K562 (cell line): ENCODE measurements around the gene ACSF2. TPM values are rescaled to one million over a fixed set of nuclear protein-coding genes. Genes with fewer than 3 reads are reported as not detected.

Source experiments
- ATAC-seq: fragments of 200-7000 bp; cut with Tn5 transposase; 3 replicates; pipeline ENCODE4 v1.9.1; 2020; ENCODE audit warnings: moderate library complexity
- BruUV-seq: library from RNA; stranded (reverse); fragments of 400-500 nt; replicated peaks from 2 replicates; lab custom pipeline; 2021; lab: Mats Ljungman, UMichigan
- CTCF ChIA-PET: fragments of 300-600 bp; formaldehyde crosslinking; extraction: SDS; loops from one replicate; lab custom pipeline; 2021; ENCODE audit warnings: low intra/inter-chr PET ratio; lab: Yijun Ruan, JAX
- POLR2A ChIA-PET: fragments of 300-600, 350-650 bp; sonication (Branson Sonifier 250); formaldehyde crosslinking; extraction: SDS; loops from one replicate; lab custom pipeline; 2021; ENCODE audit warnings: antibody characterized with exemption, inconsistent platforms; lab: Yijun Ruan, JAX
- DNase-seq, 4 experiments: peaks; one replicate each; pipeline versions ENCODE4 v3.0.0 to v3.0.0-alpha.2; 2011 to 2018; ENCODE audit warnings: low spot score in 3 of 4, mixed read lengths in 3 of 4; ENCODE audit errors: extremely low read depth in 1 of 4
- FAIRE-seq: peaks from 2 replicates; lab custom pipeline; 2011; peaks lifted over from hg19 to GRCh38; lab: Jason Lieb, UNC
- H2AFZ ChIP-seq: 2 replicates; pipeline ENCODE4 v1.6.0; 2011; ENCODE audit warnings: low read depth, low read length, control low read depth, inconsistent platforms
- H3K27ac ChIP-seq: fragments of 200-600 bp; 3 replicates; pipeline ENCODE4 v1.8.0; 2011; ENCODE audit warnings: low read depth, mild to moderate bottlenecking, control low read depth, inconsistent platforms, low read length, moderate library complexity, mixed read lengths; ENCODE audit errors: extremely low read depth
- H3K27me3 ChIP-seq, 2 experiments: fragments of 300-600 bp in 1 of 2; 2 replicates in 1 of 2; 3 replicates in 1 of 2; pipeline versions ENCODE4 v1.6.0 to v1.8.0; 2011; ENCODE audit warnings: inconsistent platforms in 2 of 2, low read length in 2 of 2, mild to moderate bottlenecking in 1 of 2, mixed read lengths in 1 of 2, moderate library complexity in 1 of 2; ENCODE audit not compliant: control insufficient read depth in 2 of 2, insufficient read depth in 2 of 2
- H3K36me3 ChIP-seq: fragments of 300-600 bp; 3 replicates; pipeline ENCODE4 v1.8.0; 2011; ENCODE audit warnings: mild to moderate bottlenecking, low read length, inconsistent platforms; ENCODE audit not compliant: control insufficient read depth, insufficient read depth
- H3K4me1 ChIP-seq, 2 experiments: fragments of 200-600 bp in 1 of 2; replicated peaks in 1 of 2; 2 replicates in 1 of 2; 3 replicates in 1 of 2; pipeline versions ENCODE4 v1.5.1 to v1.8.0; 2011; ENCODE audit warnings: inconsistent platforms in 2 of 2, low read length in 2 of 2, mild to moderate bottlenecking in 1 of 2, mixed read lengths in 1 of 2, moderate library complexity in 1 of 2; ENCODE audit not compliant: control insufficient read depth in 2 of 2, insufficient read depth in 2 of 2
- H3K4me2 ChIP-seq: 2 replicates; pipeline ENCODE4 v1.6.1; 2011; ENCODE audit warnings: low read length, control low read depth, inconsistent platforms, mixed read lengths; ENCODE audit not compliant: insufficient read depth
- H3K4me3 ChIP-seq: fragments of 200-600 bp; sonication (generic), shearing (Covaris generic); 2 replicates; pipeline ENCODE4 v1.5.1; 2016; ENCODE audit warnings: control low read depth, inconsistent platforms
- H3K79me2 ChIP-seq: fragments of 200-600 bp; 3 replicates; pipeline ENCODE4 v1.8.0; 2011; ENCODE audit warnings: low read length, inconsistent platforms; ENCODE audit not compliant: control insufficient read depth, insufficient read depth
- H3K9ac ChIP-seq, 2 experiments: 2 replicates each; pipeline versions ENCODE4 v1.6.0 to v1.6.1; 2011; ENCODE audit warnings: low read depth in 2 of 2, low read length in 2 of 2, control low read depth in 1 of 2, inconsistent platforms in 1 of 2, mild to moderate bottlenecking in 1 of 2, mixed read lengths in 1 of 2; ENCODE audit not compliant: insufficient read depth in 1 of 2
- H3K9me1 ChIP-seq: one replicate; pipeline ENCODE4 v1.6.0; 2011; ENCODE audit warnings: inconsistent platforms, mild to moderate bottlenecking, low read length, moderate library complexity; ENCODE audit not compliant: control insufficient read depth, insufficient read depth
- H3K9me3 ChIP-seq: replicated peaks from 2 replicates; pipeline ENCODE4 v1.5.1; 2011; ENCODE audit warnings: low read depth, low read length, inconsistent platforms; ENCODE audit not compliant: control insufficient read depth, insufficient read depth
- H4K20me1 ChIP-seq: replicated peaks from 2 replicates; pipeline ENCODE4 v1.6.1; 2011; ENCODE audit warnings: low read length, inconsistent platforms, mixed read lengths; ENCODE audit not compliant: control insufficient read depth, insufficient read depth
- BRD9 ChIP-seq: fragments of 450-650 bp; IDR thresholded peaks from 2 replicates; pipeline ENCODE4 v1.6.1; 2018; ENCODE audit warnings: low read depth; ENCODE audit not compliant: partially characterized antibody
- DLX4 ChIP-seq: fragments of 250-450 bp; sonication (Bioruptor Pico); IDR thresholded peaks from 2 replicates; pipeline ENCODE4 v1.6.1; 2021; ENCODE audit warnings: mild to moderate bottlenecking
- GMEB1 ChIP-seq: fragments of 250-450 bp; sonication (Bioruptor Pico); IDR thresholded peaks from 2 replicates; pipeline ENCODE4 v1.4.0; 2020; ENCODE audit warnings: mild to moderate bottlenecking
- MCM5 ChIP-seq: fragments of 450-650 bp; IDR thresholded peaks from 2 replicates; pipeline ENCODE4 v1.6.1; 2016; ENCODE audit warnings: low read depth
- NFATC3 ChIP-seq: fragments of 450-650 bp; IDR thresholded peaks from 2 replicates; pipeline ENCODE4 v1.6.1; 2017; ENCODE audit warnings: mild to moderate bottlenecking
- SUPT5H ChIP-seq: fragments of 450-650 bp; IDR thresholded peaks from 2 replicates; pipeline ENCODE4 v1.6.1; 2016
- ZNF175 ChIP-seq: fragments of 200-800 bp; sonication (Bioruptor generic); IDR thresholded peaks from 2 replicates; pipeline ENCODE4 v1.6.1; 2016; ENCODE audit warnings: low read depth, mild to moderate bottlenecking, missing genetic modification characterization, missing compliant biosample characterization
- ZNF318 ChIP-seq, 2 experiments: fragments of 450-650 bp; IDR thresholded peaks; 2 replicates each; pipeline ENCODE4 v1.6.1; 2016; ENCODE audit warnings: mild to moderate bottlenecking in 2 of 2, borderline replicate concordance in 1 of 2, low read depth in 1 of 2, moderate library complexity in 1 of 2
- ZNF324 ChIP-seq: fragments of 250-450 bp; sonication (Bioruptor Pico); IDR thresholded peaks from 2 replicates; pipeline ENCODE4 v1.4.0; 2020; ENCODE audit warnings: mild to moderate bottlenecking
- ZNF347 ChIP-seq: fragments of 450-650 bp; formaldehyde crosslinking; IDR thresholded peaks from 2 replicates; pipeline ENCODE4 v1.4.0; 2020; ENCODE audit warnings: low read depth, mild to moderate bottlenecking, moderate library complexity
- ZNF551 ChIP-seq: fragments of 250-450 bp; sonication (Bioruptor Pico); IDR thresholded peaks from 2 replicates; pipeline ENCODE4 v1.5.0; 2021; ENCODE audit warnings: mild to moderate bottlenecking, moderate library complexity
- ZSCAN29 ChIP-seq: fragments of 450-650 bp; IDR thresholded peaks from 2 replicates; pipeline ENCODE4 v1.6.1; 2017
- WGBS: fragments of 100-300 bp; shearing (Covaris generic); methylation state at CpG from one replicate; pipeline ENCODE4 v1.1.6; 2016; ENCODE audit warnings: low coverage, mixed read lengths; ENCODE audit not compliant: insufficient coverage; ENCODE audit errors: missing lambda C conversion rate; 5-methylcytosine and 5-hydroxymethylcytosine counted together
- in situ Hi-C: fragments of 300-500 bp; cut with MboI; formaldehyde crosslinking; loops from 4 replicates; pipeline ENCODE4 v1.15.0; 2018; ENCODE audit warnings: inconsistent platforms, mixed read lengths
- intact Hi-C: fragments of 100-400 bp; cut with micrococcal nuclease; formaldehyde crosslinking; loops from 2 replicates; pipeline ENCODE4 v1.14.2; 2022
- polyA plus RNA-seq, 8 experiments: library from polyadenylated mRNA; depleted of rRNA in 4 of 8; stranded (reverse) in 5 of 8; unstranded in 3 of 8; fragments of >200 nt; fragmentation: Nextera tagmentation in 2 of 8; fragmentation: Illumina TruSeq in 1 of 8; extraction: Ambion mirVana in 2 of 8; extraction: Trizol in 1 of 8; gene quantifications; 2 replicates each; pipeline versions ENCODE4 v1.2.1 to v1.2.3, GENCODE V29; 2011 to 2014; ENCODE audit warnings: inconsistent platforms in 1 of 8, missing spikeins in 1 of 8
- total RNA-seq, 7 experiments: library from RNA; depleted of rRNA in 6 of 7; stranded (reverse); fragments of >200 nt in 6 of 7; fragmentation: Illumina TruSeq in 2 of 7; extraction: Trizol in 2 of 7; gene quantifications; 2 replicates each; pipeline versions ENCODE4 v1.2.1 to v1.2.3, GENCODE V29; 2011 to 2021; ENCODE audit warnings: low replicate concordance in 1 of 7

The ACSF2 gene
- total and polyA plus RNA-seq, 9 of the 15 experiments (the other 6 are each of a cell fraction or from before 2014, with no cell fraction given) = 0.89 to 6.1 (median 3.5) TPM

- Histone ChIP-seq H4K20me1 (peaks cover 17% of the 10 kb centered on the region), H3K9me1 (no peaks in the 10 kb centered on the region), H3K4me3 (no peak overlapping the region), H3K4me1 (peaks cover 0 to 21% of the 10 kb centered on the region in 2 experiments; a peak in 2 of 5 replicates), H3K36me3 (no peaks in the 10 kb centered on the region), H3K9me3 (no peaks in the 10 kb centered on the region), H3K27ac (no peak overlapping the region), H3K4me2 (no peak overlapping the region), H2AFZ (no peak overlapping the region), H3K27me3 (peaks cover 15 to 81% of the 10 kb centered on the region in 2 experiments; a peak in 4 of 5 replicates), H3K9ac (no peak overlapping the region), H3K79me2 (no peaks in the 10 kb centered on the region)
- no TSS peak for BruUV-seq
- ChIA-PET CTCF (no interaction called here), POLR2A (interaction anchor here (1.2 kb wide), 1 partner anchor 15 kb away, joined by 3 read pairs; no protein-coding TSS in a partner anchor)
- no peak for DNase-seq
- WGBS = 15% methylated on average over 4 of the region's 4 CpGs
- ATAC-seq = no peak
- intact Hi-C loops (no loop called here), in situ Hi-C loops (no loop called here)
- FAIRE-seq = no peak
- TF ChIP-seq MCM5 = no peak
- TF ChIP-seq ZSCAN29 = no peak
- no peak for TF ChIP-seq DLX4
- no peak for TF ChIP-seq GMEB1 (CRISPR knock-in tag)
- TF ChIP-seq BRD9 = no peak
- no peak for TF ChIP-seq ZNF175 (CRISPR knock-in tag)
- no peak for TF ChIP-seq SUPT5H
- no peak for TF ChIP-seq ZNF318 (IDR thresholded peaks at IDR 0.05; ENCODE audit: borderline replicate concordance in 1 of 2, low read depth in 1 of 2)
- no peak for TF ChIP-seq ZNF551 (CRISPR knock-in tag)
- TF ChIP-seq NFATC3 = no peak
- no peak for TF ChIP-seq ZNF324 (CRISPR knock-in tag)
- no peak for TF ChIP-seq ZNF347 (CRISPR knock-in tag)
These were observed 38.7 kb downstream of the ACSF2 start for GRCh38 chr17:50464736-50465135.
